ENCODE measurements around the gene TECPR2.

The TECPR2 gene

DNA sequence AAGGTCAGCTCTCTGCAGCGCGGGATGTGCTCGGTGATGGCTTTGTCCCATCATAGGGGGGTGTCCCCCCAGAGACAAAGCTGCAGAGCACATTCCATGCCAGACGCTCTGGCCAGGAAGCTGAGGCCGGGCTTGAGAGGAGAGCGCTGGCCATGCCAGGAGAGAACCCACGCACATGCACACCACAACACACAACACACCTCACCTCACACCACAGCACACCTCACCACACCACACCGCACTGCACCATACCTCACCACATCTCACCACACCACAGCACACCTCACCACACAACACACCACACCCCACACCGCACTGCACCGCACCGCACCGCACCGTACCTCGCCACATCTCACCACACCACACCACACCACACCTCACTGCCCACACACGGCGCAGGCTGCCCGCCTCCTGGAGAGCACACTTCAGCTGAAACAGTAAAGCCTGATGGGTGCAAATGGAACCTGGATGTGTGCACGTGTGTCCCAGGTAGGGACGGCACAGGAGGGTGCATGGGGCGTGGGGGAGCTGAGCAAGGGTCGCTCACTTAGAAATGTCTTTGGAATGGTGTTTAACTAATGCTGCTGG, 136.0 kb downstream of the TECPR2 start:
- no peak for DNase-seq

DNA sequence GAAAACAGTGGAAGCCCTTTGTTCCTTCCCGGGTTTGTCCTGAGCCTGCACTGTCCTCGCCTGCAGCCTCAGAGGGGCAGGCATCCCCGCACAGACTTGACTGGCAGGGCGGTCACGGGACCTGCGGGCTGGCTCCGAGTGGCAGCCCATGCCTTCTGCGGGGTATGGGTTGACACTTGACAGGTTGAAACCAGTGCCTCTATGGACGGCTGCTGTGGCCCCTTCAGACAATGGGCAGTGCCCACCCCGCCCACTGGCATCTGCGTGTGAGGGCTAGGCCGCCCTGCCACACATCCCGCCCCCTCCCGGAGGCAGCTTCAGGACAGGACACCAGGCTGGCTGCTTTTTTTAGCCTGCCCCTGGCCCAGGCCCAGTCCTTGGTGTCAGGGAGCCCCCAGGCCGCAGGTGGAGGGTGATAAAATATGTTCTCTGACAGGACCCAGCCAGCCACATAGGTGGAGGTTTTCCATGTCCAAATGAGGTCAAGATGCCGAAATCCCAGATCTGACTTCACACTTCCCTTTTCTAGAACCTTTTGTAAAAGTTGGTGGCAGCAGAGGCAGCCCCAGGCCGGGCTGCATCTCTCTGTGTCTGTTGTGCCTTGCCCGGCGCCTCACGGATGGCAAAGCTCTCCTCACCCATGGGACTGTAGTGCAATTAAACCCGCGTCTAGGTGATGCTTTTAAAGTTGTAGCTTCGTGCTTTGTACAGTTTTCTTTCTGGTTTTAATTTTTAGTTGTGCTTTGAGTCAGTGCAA, 136.8 kb downstream of the TECPR2 start:
- no peak for DNase-seq

DNA sequence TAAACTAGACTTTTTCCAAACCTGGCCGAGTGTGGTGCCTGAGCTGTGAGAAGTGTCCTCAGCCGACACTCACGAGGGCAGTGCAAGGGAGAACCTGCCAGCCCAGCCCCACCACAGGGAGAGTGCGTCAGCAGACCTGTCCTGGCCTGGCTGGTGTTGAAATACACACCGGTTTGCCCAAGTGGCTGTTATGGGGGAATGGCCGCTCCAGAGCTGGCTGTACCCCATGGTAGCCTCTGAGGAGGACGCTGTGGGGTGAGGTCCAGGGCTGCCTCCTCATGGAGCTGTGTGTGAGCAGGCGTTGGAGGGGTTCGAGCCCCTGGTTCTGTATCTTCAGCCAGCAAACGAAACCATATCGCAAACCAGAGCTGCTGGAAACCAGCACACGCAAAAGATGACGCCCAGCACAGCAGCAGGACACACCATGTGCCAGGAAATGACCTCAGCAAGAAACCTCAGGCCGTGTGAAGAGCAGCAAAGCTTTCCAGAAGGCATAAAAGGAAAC, 137.5 kb downstream of the TECPR2 start:
- DNase-seq: peak in 1 of 2 donors; percentile 17

DNA sequence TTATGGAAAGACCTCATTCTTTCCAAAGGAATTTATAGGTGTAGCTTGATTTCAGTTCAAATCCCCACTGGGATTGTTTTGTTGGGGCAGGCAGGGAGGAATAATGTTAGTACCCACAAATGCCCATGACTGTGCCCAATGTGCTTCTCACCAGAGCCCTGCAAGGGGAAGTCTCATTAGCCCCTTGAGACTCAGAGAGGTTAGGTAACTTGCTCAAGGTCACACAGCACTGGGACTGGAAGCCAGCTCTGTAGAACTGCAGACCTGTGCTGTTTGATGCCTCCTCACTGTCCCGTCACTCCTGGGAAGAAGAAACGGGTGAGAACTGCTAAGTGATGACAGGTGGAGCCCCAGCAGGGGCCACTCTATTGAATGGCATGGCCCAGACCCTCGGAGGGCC, 138.0 kb downstream of the TECPR2 start:
- no peak for DNase-seq

DNA sequence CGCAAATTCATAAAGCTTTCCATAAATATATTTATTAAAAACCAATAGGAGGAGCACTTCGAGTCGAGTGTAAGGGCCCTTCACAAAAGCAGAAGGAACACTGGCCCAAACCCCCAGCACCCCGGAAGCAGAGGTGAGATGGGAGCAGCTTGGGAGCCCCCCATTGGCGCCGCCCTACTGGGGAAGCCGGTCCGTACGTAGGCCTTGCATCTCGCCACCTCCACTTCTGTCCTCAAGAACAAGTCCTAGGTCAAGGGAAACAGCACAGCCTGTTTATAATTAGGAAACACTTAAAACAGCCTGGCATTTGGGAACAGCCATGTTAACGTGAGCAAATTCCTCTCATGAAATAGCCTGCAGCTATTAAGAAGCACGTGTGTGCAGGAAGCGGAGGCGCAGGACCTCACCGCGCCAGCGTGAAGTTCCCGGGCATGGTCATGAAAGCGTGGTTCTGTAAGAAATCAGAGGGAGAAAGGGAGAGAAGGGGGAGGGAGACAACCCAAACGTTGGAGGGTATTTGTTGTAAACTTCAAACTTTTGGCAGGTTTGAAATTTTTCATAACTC, 139.1 kb downstream of the TECPR2 start:
- DNase-seq: no peak

DNA sequence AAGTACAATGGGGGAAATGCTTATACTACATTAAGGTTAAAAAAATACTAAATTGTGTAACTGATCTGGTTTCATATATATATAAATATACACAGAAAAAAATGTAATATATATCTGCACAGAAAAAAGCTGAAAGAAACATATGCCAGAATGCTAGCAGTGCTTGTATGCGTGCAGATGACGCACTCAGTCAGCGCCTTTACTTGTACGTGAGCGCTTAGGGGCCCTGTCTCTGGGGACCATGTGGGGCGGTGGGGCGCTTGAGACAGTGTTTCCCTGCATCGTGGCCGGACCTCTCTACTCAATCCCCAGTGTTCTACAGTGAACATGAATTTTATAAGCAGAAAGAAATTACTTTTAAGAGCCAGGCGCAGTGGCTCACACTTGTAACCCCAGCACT, 139.8 kb downstream of the TECPR2 start:
- no peak for DNase-seq

DNA sequence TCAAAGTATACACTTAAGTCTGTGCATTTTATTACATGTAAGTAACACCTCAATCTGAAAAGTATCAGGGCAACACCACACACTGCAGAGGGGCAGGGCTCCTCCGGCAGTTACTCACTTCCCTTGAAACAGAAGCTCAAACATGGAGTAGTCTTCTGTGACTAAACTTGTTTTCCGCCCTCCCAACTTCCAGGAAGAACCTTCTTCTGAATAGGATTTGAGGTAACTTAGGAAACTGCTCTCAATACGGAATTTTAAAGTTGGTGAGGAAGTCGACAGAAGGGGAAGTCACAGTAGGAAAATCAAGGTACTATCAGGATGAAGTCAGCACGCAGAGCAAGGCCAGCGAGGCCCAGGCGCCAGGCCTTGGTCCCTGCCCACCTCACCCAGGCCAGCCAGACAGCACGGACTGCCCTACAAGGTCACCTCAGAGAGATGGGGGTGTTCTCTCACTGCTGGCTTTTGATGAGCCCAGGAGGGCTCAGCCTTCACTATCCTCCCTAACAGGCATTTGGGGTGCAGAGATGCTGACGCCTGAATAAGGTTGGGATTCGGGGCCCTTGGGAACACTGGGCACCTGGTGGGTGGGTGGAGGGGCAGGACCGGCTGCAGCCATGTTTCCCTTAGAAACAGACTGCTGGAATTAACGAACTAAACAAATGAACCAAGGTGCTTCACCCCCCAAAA, 141.0 kb downstream of the TECPR2 start:
- DNase-seq: no peak

DNA sequence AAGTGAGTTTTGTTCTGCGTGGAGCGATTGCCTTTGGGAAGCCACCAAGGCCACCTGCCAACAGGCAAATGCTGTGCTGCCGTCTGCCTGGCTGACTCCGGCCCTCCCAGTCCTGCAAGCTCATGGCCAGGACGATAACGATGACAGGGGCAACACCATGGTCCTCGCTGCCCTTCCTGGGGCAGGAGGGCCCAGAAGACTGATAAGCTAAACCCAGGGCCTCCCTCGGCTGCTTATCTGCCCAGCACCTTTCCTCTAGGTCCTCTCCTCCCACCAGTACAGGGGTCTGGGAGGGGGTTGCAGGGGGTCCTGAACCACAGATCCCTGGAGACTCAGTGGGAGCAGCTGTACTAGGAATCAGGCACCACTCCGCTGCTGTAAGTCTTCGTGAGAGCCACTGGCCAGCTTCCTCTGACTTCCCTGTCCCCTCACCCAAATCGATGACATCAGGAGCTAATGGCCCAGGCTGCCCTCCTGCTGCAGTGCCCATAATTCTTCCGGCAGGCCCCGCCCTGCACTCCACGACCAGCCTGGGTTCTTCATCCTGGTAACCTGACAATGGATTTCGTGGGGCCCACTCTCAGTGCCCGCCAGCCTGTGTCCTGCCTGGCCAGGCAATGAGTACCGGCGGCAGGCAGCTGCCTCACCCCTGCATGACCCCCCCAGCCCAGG, 141.7 kb downstream of the TECPR2 start:
- DNase-seq: no peak

DNA sequence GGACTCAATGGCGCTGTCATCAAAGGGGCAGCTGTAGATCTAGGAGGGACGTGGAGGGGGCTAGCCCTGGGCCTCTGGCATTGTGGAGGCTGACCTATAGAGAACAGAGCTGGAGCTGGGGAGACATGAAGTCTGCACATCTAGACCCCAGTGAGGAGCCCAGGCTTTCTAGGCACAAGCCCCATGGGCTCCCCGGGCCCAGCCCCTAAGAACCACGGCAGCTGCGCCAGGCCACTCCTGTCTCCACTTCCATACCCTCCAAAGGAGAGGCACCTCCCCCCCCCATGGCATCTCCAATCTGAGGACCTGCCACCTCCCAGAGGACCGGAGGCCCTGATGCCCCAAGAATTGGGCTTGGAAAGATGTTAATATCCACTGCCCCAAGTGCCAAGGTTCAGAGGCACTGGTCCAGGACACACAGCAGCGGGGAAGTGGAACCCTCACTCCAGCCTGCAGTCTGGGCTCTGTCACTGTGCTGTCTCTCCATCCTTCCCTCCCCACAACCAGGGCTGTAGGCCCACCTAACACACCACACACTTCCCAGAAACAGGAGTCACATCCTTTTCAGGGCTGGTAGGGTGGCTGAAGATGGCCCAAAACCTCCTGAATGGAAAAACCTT, 142.4 kb downstream of the TECPR2 start:
- no peak for DNase-seq

DNA sequence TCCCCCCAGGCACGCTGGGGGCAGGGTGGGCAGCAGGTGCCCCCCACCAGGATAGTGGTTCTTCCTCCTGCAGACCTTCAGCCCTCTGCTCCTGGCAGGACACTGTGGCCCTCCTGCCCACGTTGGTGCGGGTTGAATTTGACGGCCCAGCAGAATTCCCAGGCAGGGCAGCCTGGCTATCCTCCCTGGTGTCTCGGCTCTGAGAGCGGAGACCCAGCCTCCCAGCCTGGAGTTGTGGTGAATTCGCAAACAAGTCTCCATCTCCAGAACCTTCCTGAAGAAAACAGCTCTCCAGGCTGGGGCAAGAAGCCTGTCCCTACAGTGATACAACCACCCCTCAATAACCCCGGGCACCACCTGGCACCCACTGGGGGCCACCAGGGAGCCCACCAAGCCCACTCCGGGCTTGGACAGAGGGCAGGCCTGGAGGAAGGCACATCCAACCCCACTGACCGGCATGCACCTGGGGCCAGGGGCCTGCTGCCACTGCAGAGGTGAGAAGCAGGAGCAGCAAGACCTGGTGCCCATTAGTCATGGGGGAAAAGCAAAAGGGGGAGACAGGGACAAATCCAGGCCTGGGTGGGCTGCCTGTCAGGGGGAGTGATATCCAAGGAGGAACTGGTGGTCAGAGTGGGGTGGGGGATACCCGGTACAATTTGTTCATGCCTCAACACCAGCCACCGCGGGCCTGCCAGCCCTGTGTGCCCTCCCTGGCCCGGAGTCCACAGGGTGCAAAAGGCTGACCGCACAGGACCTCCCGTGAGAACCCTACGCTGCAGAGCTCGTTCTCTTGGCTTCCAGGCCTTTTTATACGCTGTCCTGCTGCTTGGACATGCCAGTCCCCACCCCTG, 143.3 kb downstream of the TECPR2 start:
- no peak for DNase-seq

DNA sequence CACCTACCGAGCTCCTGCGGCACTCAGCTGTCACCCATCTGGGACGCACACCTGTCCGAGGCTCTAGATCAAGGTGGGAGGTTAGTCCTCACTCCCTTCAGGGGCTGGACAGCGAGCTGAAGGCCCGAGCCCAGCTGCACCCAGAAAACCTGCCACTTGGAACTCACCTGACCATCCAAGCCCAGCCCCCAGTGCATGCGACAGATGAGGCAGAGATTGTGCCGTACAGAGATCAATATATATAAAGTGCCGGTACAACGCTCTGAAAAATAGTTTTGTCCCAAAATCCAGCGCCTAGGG, 143.8 kb downstream of the TECPR2 start:
- no peak for DNase-seq

DNA sequence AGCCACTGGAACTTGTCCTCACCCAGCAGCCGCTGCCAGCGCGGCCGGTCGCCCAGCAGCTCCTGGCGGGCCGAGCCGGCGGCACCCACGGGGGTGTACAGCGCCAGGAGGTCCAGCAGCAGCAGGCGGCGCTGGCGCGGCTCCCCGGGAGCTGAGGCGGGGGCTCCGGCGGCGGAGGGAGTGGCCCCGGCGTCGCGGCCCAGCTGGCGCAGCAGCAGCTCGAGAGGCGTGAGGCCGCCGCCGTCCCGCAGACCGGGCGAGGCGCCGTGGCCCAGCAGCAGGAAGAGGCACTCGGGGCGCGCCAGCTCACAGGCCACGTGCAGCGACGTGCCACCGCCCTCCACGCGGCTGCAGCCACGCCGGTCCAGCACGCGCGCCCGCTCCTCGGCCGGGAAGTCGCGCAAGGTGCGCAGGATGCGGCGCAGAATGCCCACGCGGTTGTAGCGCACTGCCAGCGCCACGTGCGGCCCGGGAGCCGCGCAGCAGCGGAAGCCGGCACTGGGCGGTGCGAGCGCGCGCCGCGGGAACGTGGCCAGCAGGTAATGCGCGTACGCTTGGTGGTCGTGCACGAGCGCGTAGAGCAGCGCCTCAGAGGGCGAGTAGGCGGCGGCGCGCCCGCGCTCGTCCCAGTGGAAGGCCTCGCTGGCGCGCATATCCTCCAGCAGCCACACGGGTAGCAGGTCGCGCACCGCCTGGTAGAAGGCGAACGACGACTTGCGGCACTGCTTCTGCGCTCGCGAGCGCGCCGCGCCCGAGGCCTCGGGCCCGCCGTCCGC, 144.5 kb downstream of the TECPR2 start:
- peak; percentile 43 to 47 for DNase-seq

DNA sequence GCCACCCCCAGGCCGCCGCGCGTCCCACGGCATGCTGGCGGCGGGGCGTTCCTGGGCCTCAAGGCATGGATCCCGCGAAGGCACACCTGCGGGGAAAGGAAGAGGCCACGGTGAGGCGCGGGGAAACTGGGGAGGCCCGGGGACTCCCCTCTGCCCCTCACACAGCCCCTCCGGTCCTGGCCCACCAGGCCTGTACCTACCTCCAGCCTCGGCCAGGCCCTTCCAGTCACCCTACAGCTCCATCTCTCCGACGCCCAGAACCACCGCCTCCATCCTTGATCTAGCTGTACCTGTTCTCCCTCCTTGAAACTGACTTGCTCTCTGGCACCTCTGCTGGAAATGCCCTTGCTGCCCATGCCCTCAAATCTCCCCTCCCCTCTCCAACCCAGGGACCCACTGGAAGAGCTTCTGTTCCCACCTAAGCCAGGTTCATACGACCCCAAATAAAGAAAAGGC, 145.1 kb downstream of the TECPR2 start:
- no peak for DNase-seq

DNA sequence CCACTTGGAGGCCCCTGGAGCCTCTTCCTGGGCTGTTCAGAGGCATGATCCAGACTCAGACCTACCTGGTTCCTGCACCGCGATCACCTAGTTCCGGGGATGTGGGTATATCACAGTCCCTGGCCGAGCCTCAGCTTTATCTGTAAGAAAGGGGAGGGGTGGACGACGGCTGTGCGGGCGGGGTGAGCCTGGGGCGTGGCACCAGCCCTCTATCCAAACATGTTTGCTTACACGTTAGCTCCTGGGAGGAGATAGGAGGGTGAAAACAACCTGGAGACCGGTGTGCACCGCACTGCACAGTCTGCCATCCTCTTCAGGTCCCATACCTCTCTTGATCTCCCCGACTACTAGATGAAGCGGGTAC, 145.7 kb downstream of the TECPR2 start:
- DNase-seq: no peak

DNA sequence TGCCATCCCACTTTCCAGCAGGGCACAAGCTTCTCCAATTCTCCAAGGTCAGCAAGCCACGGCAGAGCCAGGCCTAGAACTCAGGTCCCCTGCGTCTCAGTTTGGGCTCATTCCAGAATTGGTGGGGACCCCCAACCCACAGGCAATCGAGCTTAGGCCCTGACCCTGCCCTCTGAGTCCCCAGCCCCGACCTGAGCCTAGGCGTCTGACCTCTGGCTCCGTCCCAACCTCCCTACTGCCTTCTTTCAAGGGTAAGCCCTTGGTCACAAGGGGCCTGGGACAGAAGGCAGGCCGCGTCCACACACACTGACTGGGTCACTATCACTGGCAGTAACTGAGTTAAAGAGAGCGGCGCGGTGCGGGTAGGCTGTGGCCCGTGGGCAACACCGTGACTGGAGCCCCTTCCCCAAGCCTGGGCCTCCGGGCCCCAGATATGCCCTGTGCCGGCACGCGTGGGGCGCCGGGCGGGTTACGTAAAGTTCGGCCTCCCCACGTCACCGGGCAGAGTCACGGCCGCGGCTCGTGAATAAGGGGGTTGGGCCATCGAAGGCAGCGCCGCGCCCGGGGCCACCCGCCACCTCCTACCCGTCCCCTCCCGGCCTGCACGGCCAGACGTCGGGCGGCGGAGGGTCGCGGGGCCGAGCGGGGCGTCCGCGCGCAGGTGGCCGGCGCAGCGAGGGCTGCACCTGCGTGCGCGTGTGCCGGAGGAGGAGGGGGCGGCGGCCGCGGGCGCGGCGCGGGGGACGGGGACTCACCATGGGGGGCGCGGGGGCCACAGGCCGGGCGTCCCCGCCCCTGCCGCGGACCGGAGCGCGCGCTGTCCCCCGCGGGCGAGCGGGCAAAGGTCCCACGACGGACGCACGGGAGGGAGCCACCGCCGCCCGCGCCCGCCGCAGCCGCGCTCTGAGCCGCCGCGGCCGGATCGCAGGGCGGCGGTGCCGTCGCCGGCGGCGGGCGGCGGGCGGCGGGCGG, 146.3 kb downstream of the TECPR2 start:
- DNase-seq: peak; percentile 49 to 62

DNA sequence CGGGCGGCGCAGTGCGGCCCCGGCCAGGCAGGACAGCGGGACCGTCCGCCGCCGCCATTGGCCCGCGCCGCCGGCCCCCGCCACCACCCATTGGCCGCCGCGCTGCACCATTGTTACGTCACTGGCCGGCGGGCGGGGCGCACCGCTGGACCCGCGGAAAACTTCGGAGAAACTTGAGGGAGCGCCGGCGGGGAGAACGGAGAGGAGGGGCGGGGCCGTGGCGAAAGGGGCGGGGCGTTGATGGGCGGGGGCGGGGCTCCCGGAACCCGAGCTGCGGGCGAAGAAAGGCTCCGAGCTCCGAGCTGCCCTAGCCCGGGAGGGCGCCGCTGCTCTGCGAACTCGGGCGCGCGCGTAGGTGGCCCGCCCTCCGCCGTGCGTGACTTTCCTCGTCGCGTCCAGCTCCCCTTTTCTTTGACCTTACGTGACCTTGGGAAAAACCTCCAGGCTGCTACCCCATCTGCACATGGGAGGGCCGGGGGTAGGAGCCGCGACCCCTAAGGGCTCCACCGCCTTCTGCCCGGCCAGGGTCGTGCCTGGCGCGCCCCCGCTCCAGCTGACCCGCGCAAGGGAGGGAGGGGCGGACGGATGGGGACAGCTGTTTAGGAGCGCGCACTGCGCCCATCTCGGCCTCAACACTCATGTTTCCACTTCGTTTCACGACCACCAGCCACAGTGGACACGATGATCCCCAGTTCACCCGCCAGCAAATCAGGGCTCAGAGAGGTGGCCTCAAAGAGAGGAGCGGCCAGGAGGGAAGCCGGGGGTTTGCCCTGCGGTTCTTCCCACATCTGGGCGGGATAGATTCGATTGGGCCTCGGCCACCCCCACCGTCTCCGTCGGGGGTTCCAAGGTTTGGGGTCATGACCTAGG, 147.2 kb downstream of the TECPR2 start, which contains the start of gene ANKRD9:
Gene ANKRD9 (minus strand): TSS at position 31 of the 870 bp plus-strand sequence. CDS start 1,887 bp downstream, outside the sequence.
- peak; percentile 91 to 92 for DNase-seq

DNA sequence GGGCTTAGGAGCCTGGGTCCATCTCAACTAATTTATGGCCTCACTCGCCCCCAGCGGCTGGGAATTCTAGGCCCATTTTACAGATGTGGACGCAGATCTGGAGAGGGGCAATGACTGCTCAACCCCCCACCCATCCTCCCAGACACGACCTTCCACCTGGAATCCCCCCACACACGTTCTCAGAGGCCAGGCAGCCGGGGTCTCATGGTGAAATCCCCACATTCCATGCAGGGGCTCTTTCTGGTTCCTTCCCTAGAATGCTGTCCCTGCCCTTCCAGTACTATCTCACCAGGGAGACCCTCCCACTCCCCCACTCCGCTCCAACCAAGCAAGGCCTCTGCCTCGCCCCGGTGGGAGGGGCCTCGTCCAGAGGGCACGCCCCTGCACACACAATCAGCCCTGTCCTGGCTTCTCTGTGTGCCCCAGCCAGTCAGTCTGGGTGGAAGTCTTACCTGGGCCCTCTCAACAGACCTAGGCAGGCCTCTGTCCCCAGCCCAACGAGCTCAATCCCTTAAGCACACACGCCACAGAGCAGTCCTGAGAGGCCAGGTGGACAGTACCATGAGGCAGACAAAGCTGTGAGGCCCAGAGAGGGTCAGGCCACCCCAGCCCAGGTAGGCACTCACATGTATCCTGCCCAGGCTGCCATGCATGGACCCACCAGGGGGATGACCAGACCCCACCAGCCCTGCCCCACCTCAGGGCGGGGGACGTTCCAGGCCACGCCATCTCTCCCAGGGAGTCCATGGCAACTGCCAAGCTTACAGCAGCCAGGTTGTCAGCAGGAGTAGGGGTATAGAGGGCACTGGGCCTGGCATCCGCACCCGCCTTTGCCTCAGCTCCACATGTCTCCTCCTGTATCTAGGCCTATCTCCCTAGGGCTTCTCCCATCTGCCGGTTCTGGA, 148.1 kb downstream of the TECPR2 start:
- DNase-seq: no peak

Measured in CD4-positive, alpha-beta T cell treated with Interleukin-4 for 1 hour (primary cell).